ENCODE data around the gene PKD1. TPM values are rescaled to one million over a fixed set of nuclear protein-coding genes. Genes with fewer than 3 reads are reported as not detected.
A peak's percentile ranks its signal among the peaks of the same experiment; 100 is the strongest.

PKD1 gene
- total and polyA plus RNA-seq, 3 donors from 2014 or later = 83.4 to 337 (median 323) TPM

DNA sequence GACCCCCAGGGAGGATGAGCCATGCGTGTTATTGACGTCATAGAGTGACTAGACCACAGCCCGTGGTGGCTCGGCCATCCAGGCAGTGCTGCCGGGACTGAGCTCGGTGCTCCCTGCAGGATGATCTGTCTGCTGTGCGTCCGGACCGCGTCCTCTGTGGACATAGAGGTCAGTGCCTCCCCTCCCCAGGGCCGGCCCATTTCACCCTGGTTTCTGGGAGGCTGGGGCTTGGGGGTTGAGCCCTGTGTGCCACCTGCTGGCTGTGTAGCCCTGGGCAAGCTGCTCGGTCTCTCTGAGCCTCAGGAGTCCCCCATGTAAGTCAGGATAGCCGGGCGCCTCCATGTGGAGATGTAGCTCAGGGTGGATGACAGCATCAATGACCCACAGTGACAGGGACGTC is 79.6 kb downstream of the PKD1 start:
- Histone ChIP-seq H3K27me3 (no peaks in the 10 kb centered on the region), H3K9me3 (no peaks in the 10 kb centered on the region), H3K36me3 (ENCODE audit: low read depth, missing control alignments) (no peaks in the 10 kb centered on the region), H3K27ac (no peak overlapping the region), H3K4me1 (no peaks in the 10 kb centered on the region), H3K4me3 (no peak overlapping the region)
- TF ChIP-seq CTCF (IDR thresholded peaks at IDR 0.05) (no peak), POLR2A (IDR thresholded peaks at IDR 0.05) (no peak)
- intact Hi-C loops (cut with DNase I; ENCODE audit: low total_unique reads) = no loop called here
- WGBS, 2 donors = 85 to 86% methylated on average over 7 to 15 of the region's 15 CpGs
- DNase-seq = no peak

GRCh38 chr16:2054543-2055245 is 81.0 kb downstream of the PKD1 start:
- H3K9me3 ChIP-seq = no peaks in the 10 kb centered on the region
- TF ChIP-seq POLR2A (IDR thresholded peaks at IDR 0.05) = no peak
- no peak for TF ChIP-seq CTCF (IDR thresholded peaks at IDR 0.05)
- 89 to 91% methylated on average over 9 to 26 of the region's 29 CpGs for WGBS, 2 donors
- intact Hi-C loops (cut with DNase I; ENCODE audit: low total_unique reads) = no loop called here
- no peaks in the 10 kb centered on the region for H3K36me3 ChIP-seq (ENCODE audit: low read depth, missing control alignments)
- H3K27ac ChIP-seq = no peak overlapping the region
- H3K27me3 ChIP-seq = no peaks in the 10 kb centered on the region
- H3K4me1 ChIP-seq = no peaks in the 10 kb centered on the region
- no peak for DNase-seq
- H3K4me3 ChIP-seq = no peak overlapping the region

DNA sequence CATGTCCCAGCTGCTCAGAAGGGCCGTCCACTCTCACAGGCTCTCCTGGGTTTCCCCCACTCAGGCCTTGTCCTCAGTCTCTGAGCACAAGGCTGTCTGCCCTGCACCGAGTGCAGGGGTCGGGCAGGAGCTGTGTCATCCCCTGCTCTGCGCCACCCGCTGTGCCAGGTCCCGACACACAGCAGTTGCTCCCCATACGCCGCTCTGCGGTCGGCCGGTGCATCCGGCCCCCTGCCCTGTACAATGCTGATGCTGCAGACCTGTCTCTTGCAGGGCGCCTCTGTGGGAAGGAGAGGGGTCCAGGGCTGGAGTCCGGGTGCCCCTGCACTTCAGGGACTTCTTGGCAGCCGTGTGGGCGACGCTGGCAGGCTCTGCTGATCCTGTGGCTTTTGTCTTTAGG is 81.8 kb downstream of the PKD1 start:
- WGBS, 2 donors = 89 to 90% methylated on average over 12 to 17 of the region's 17 CpGs
- Histone ChIP-seq H3K27ac (no peak overlapping the region), H3K27me3 (no peaks in the 10 kb centered on the region), H3K4me1 (peaks cover 2% of the 10 kb centered on the region), H3K36me3 (ENCODE audit: low read depth, missing control alignments) (no peaks in the 10 kb centered on the region), H3K9me3 (no peaks in the 10 kb centered on the region), H3K4me3 (no peak overlapping the region)
- TF ChIP-seq POLR2A (IDR thresholded peaks at IDR 0.05) (no peak), CTCF (IDR thresholded peaks at IDR 0.05) (no peak)
- DNase-seq = no peak
- intact Hi-C loops (cut with DNase I; ENCODE audit: low total_unique reads) = no loop called here

- H3K9me3 ChIP-seq = no peaks in the 10 kb centered on the region
- H3K27ac ChIP-seq = no peak overlapping the region
- intact Hi-C loops (cut with DNase I; ENCODE audit: low total_unique reads) = no loop called here
- no peak for DNase-seq
- H3K4me3 ChIP-seq = no peak overlapping the region
- H3K36me3 ChIP-seq (ENCODE audit: low read depth, missing control alignments) = no peaks in the 10 kb centered on the region
- no peak for TF ChIP-seq CTCF (IDR thresholded peaks at IDR 0.05)
- TF ChIP-seq POLR2A (IDR thresholded peaks at IDR 0.05) = no peak
- peaks cover 8% of the 10 kb centered on the region for H3K4me1 ChIP-seq
- 92 to 95% methylated on average over 10 to 21 of the region's 21 CpGs for WGBS, 2 donors
- H3K27me3 ChIP-seq = no peaks in the 10 kb centered on the region
Observed at GRCh38 chr16:2053211-2053610, 82.5 kb downstream of the PKD1 start.

DNA sequence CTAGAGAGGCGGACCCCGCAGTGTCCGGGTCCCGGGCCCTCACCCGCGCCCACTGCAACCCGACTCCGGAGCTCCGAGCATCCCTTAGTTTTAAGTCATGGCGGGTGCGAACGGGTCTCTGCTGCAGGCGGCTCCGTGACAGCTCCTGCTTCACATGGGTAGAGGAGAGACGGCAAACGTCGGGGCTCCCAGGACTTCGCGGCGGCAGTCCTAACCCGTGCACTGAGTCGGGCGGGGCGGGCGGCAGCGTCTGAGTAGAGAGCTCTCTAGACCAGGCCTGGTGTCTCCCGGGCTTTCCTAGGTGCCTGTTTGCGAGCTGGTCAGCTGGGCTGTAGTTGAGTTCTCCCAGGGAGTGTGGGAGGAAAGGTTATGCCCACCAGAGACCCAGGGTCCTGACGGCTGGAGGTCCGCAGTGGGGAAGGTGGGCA is 87.6 kb downstream of the PKD1 start:
- WGBS, 2 donors = 1 to 7% methylated on average over 3 to 28 of the region's 30 CpGs
- Histone ChIP-seq H3K4me1 (peaks cover 21% of the 10 kb centered on the region), H3K36me3 (ENCODE audit: low read depth, missing control alignments) (no peaks in the 10 kb centered on the region), H3K9me3 (no peaks in the 10 kb centered on the region), H3K27me3 (no peaks in the 10 kb centered on the region), H3K27ac (peak overlapping the region in 1 of 2 donors; percentile 65), H3K4me3 (peak overlapping the region; percentile 80 to 96)
- intact Hi-C loops (cut with DNase I; ENCODE audit: low total_unique reads) = no loop called here
- DNase-seq = peak; percentile 44
- TF ChIP-seq POLR2A (IDR thresholded peaks at IDR 0.05) (no peak), CTCF (IDR thresholded peaks at IDR 0.05) (no peak)
